ENCODE results near the gene SLC38A6.
"Not testable (repeated sequence)": the region's sequence is repeated elsewhere in the genome, so short reads cannot be mapped to it uniquely, and the experiment has no call there.

SLC38A6 gene

DNA sequence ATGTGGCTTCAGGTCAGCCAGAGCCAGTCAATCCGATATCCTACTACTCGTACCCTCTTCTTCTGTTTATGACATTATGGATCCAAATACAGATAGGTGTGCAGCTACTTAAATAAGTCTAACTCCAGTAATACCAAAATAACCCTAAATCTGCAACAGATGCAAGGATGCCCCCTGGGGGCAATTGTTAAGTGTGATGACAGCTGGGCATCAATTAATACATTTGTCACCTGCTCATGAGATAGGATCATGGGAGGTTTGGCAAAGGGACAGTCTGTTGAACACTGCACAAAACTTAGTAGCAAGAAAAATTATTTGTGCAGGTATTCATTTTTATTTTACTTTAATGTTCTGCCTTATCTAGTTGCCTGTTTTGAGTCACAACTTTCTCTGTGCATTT lies 83.2 kb downstream of the SLC38A6 start:
- DNase-seq = no peak

DNA sequence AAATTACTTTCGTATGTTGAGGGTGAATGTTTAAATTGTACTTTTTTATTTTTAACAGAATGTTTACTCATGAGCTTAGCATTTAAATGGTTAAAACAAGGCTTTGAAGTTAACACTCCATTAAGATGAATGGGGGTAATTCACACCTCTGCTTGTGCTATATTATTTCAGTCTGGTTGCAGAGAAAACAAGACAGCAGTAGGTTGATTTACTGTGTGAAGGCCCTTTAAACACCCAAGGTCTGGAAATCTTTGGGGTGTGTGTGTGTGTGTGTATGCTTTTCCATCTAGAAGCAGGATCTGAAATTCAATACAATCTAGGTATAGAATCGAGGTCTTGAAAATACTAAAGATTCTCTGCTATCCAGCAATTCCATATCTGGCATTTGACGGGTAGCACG lies 83.8 kb downstream of the SLC38A6 start:
- DNase-seq = no peak

DNA sequence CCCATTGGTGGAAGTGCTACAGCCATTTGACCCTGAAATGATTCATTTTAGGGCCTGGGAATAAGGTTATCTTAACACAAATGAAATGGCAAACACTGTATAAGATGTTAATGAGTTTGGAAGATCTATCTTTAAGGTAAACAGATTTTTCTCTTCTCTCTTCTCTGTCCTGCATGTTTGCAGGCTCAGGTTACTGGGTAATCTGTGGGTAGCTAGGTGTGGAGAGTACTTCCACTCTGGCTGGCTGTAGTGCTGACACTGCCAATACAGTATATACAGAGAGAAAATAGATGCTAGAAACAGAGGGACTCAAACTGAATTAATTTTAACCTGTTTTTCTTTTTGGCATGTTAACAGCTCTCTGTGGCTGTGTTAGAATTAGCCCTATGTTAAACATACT lies 84.6 kb downstream of the SLC38A6 start:
- no peak for DNase-seq

DNA sequence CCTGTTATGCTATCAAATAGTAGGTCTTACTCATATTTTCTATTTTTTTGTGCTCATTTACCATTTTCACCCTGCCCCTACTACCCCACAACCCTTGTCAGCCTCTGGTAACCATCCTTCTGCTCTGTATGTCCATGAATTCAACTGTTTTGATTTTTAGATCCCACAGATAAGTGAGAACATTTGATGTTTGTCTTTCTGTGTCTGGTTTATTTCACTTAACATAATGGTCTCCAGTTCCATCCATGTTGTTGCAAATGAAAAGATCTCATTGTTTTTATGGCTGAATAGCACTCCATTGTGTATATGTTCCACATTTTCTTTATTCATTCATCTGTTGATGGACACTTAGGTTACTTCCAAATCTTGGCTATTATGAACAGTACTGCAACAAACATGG lies 91.4 kb downstream of the SLC38A6 start:
- not testable (repeated sequence) for DNase-seq

DNA sequence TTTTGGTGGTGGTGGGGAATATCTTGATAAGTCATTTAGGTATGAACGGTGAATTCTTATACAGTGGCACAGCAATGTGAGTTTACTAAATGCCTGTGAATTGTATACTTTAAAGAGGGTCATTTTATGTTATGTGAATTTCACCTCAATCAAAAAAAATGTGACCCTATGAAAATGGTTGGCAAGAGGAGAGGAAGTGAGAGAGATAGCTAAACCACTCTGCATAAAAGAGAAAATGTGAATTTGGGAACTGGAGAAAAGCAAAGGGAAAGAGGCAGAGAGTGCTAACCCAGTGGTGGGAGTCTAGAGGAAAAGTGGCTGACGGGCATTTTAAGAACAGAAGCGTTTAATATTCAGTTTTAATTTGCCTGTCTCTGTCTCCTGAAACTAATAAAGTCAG lies 93.8 kb downstream of the SLC38A6 start:
- DNase-seq = no peak

DNA sequence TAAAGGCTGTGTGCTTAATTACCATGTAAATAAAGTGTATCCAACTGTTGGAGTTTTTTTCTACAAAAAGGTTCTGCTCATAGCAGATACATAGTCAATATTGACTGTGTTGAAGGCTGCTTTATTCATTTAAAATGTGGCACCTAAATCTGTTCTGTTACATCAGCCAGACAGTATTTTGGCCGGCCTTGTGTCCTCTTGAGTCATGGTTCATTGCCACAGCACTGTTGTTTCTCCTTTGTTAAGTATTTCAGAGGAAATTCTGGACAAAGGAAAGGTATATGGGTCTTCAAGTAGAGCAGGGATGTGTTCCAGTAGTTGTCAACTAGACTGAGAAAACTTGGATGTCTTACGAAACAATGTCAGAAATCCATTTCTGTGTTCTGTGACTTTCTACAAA lies 95.5 kb downstream of the SLC38A6 start:
- DNase-seq = no peak

DNA sequence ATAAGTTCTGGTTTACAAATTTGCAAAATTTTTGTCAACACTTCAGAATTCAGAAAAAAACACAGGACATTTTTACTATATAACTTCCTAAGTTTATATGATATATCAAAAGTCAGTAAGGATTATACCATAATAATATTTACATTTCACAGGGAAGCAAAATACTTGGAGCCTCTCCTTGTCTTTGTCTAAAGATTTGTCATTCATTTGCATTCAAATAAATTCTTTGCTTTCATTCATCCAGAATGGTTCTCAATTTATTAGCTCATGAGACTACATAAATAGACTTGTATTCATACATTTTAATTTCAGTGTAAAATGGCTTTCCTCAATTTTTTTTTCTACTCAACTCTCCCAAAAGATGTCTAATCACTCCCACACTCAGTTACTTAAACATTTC lies 96.4 kb downstream of the SLC38A6 start:
- no peak for DNase-seq

DNA sequence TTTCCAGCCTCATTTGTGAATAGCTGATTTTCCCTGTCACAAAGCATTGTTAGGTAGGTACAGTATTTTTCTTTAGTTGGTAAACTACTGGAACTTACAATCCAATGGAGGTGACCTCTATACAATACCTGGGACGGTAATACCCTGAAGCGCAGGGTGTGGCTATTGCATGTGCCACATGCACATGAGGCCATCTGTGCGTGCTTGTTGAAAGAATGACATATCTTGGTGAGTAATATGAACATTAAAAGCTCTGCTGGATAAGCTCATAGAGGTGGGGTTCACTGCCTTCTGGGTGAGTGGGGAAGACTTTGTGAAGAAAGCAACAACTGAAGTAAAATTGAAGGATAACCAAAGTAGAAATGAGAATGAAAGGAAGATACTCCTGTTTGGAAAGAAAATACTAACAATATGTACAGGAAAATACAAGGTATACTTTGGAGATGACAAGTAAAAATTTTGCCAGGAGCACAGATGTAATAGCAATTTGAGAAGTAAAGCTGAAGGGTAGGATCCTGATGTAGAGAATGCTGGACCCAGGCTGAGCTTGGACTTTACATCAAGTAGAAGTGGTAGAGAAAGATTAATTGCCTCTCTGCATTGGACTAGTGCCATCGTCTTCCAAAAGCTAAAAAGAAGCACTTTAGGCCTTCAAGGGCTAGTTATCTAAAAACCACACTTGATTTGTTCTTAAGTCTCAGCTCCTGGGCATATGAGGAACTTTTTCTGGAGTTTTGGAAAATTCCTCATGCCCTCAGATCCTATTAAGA lies 97.1 kb downstream of the SLC38A6 start:
- DNase-seq = no peak

DNA sequence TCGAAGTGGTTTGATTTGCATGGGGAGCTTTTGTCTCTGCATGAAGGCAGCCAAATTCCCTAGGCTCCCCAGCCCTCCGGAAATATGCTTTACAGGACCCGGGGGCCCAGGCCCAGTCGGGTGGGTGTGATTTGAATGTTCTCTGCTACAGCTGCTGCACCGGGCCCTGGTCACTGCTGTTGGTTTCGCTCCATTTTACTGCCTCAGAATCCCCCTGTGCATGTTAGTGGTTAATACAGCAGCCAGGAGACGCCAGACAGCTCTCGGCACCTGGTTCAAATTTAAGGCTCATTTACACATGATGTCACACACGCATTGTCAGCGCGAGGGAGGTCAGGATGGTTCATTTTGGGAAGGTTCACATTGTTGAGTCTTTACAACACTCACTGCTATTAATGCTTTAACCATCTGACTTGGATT lies 99.6 kb downstream of the SLC38A6 start:
- no peak for DNase-seq

DNA sequence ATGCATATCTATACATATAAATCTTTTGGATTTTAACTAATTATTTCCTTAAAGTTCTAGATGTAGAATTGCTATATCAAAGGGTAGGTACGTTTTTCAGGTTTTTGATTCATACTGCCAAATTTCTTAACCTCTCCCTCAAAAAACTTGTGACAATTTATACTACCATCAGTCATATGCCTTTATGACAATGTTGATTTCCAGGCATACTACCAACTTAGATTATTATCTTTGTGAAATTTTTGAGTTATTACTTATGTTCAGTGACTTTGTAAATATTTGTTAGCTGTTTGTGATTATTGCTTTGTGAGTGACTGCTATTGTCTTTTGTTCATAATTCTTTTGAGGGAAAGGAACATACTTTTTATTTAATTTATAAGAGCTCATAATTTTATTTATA lies 107.0 kb downstream of the SLC38A6 start:
- DNase-seq = no peak

DNA sequence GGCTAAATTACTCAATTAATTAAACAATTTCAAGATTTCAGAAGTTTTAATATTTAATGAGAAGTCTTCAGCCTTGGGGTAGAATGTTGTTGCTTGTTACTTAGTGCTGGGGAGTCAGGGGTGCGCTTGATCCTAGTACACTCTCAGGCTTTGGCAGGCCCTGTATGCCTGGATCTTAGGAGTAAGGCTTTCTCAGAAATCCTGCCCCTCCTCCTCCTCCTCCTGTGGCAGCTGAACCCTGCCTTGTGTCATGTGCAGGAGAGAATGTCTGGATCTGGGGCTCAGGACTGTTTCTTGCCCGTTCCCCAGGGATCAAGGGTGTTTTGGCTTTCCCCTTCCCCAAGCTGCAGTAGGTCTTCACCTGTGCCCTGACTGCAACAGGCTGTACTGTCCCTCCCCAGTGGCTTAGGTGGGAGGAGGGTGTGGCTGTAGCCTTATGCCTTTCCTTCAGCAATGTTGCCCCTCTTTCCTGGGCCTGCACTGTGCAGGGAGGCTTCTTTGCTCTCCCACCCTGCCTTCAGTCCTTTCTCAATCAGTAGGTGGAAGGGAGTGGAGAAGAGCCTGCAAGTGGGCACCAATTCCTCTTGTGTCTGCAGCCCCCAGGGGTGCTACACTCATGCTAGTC lies 108.2 kb downstream of the SLC38A6 start:
- DNase-seq = no peak

DNA sequence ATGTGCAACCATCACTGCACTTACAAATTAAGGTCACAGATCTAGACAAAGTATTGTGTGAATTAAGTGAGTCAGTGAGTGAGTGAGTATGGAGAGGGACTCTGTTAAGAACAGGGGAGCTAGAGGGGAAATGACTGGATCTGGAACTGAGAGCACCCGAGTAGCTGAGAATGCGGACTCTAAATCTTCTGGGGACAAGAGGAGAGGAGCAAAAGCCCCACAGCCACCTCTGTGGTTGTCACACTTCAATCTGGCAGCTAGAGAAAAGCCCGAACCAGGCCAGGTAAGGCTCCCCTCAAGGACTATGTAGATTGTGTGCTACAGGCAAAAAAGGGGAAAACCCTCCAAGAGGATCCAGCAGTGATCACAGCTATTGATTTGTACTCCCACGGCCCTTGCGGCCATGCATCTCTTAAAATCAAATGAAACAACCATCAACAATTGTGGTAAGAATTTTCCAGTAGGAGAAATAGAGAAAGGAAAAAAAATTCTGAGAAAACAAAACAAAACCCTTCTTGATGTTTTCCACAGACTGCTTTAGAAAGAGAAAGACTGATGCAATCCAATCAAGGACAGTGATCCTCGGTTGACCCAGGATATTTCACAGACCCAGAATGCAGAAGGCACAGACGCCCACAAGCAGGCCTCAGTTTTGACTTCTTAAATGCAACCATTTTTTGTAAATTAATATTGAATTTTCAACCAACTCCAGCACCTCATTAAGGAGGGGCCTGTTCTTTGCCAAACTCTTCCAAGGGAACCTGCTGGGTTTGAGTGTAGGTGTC lies 109.6 kb downstream of the SLC38A6 start:
- no peak for DNase-seq

DNA sequence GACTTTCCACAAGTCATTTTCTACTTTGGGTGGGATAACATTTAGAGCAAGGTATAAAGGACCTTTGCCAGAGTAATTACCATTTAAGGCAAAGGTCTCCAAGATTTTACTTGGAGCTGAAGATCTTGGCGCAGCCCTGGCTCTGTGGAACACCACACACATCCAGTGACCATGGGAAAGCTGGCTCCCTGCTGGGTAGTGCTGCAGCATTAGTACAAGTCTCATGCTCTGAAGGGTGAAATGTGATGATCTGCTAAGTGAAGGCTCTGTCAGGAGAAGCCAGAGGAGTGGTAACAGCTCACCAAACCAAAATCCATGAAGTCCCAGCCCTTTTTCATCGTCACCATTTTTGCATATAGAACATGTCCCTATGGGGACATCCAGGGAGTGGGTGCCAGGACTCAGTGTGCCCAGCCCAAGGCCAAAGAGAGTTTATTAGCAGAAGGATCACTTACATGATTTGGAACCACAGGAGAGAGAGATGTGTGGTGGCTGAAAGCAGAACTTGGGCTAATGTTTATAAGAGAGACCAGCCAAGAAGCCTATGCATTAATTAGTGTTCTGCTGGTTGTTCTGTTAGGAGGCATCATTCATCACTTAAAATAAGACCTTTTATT lies 110.7 kb downstream of the SLC38A6 start:
- no peak for DNase-seq

DNA sequence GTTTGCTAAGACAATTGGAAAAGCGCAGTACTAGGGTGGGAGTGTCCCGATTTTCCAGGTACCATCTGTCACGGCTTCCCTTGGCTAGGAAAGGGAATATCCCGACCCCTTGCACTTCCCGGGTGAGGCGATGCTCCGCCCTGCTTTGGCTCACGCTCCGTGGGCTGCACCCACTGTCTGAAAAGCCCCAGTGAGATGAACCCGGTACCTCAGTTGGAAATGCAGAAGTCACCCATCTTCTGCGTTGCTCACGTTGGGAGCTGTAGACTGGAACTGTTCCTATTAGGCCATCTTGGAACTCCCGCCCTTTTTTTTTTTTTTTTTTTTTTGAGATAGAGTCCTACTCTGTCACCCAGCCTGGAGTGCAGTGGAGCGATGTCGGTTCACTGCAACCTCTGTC lies 117.1 kb downstream of the SLC38A6 start:
- not testable (repeated sequence) for DNase-seq

DNA sequence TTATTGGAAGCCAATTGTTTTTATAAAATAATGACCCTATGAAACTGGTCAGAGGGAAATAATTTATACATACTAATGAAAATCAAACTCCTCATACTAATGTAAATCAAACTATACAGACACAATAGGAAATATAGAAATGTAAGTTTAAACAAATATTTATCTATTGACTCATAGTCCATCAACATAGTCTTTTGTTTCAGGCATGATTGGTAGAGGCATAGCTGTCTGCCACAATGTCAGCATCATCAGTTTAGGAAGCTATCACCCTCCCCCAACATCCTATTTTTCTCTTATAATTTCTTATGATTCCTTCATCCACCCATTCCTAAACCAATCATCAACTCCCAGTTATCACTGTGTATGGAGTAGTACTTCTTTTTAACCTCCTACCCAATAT lies 117.7 kb downstream of the SLC38A6 start:
- DNase-seq = no peak

DNA sequence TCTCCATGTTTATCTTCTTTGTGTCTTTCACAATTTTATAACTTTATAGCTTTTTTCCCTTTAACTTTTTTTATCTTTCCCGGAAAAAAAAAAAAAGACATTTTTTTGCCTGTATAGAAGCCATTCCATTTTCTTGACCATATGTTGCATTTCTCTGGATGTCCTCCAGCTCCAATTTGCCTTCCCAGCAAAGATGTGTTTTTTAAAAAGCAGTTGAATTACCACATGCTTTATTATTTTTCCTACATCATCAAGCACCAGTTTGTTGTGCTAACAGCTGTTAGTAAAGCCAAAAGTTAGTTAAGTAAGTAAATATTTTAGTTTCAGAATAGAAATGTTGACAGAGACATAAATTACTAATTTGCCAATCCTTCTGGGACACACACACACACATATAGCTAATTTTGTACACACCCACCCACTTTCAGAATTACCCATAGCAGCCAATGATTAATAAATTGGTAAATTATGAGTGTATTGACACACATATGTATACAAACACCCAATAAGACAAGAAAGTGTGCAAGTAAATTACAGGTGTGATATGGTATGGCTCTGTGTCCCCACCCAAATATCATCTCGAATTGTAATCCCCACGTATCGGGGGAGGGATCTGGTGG lies 118.3 kb downstream of the SLC38A6 start:
- DNase-seq = no peak

DNA sequence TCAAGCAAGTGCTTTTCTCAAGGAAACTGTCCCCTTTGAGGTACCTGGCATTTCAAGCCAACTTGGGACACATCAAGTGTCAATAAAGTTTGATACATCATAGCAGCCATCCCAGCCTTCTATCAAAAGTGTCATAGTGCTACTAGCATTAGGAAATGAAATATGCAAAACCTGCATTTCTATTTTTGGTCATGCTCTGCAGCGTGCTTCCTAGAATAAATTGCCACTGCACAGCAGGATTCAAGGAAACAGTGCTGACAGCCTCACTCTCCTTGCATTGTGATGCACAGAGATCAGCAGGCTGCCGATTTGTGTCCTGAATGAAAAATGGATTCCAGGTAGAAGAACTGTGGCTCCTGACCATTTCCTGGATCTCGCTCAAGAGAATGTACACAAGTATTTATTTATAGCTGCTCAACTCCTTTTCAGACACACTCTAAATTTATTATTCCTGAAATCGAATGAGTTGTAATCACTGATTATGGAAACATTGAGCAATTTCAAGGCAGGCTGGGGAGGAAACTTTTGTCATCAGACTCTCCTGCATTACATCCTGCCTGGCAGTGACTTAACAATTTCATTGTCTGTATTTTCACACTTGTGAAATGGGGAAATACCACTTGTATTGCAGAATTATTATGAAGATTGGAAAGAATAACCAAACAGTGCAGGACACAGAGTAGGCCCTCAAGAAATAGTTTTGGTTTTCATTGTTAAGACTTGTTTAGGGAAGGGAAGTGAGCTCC lies 120.9 kb downstream of the SLC38A6 start:
- DNase-seq = no peak
